Hepatocyte (in vitro differentiated cells): ENCODE data around the gene TAF4. TPM values are rescaled to one million over a fixed set of nuclear protein-coding genes. Genes with fewer than 3 reads are reported as not detected.

ENCODE experiments used
- DNase-seq: peaks from one replicate; pipeline ENCODE4 v3.0.0-alpha.2; 2016; ENCODE audit warnings: low spot score
- H2AFZ ChIP-seq: fragments of 200-600 bp; sonication (generic); 2 replicates; pipeline ENCODE4 v1.6.0; 2016; ENCODE audit warnings: antibody characterized with exemption, mild to moderate bottlenecking
- H3K27ac ChIP-seq: fragments of 200-600 bp; sonication (generic); 2 replicates; pipeline ENCODE4 v1.5.1; 2016; ENCODE audit warnings: mild to moderate bottlenecking
- H3K27me3 ChIP-seq: fragments of 200-600 bp; sonication (generic); 2 replicates; pipeline ENCODE4 v1.6.1; 2016
- H3K36me3 ChIP-seq: fragments of 200-600 bp; sonication (generic); replicated peaks from 2 replicates; pipeline ENCODE4 v1.5.1; 2016; ENCODE audit warnings: low read depth; ENCODE audit not compliant: insufficient read depth
- H3K4me1 ChIP-seq: fragments of 200-600 bp; sonication (generic); 2 replicates; pipeline ENCODE4 v1.5.1; 2016; ENCODE audit warnings: mild to moderate bottlenecking, moderate library complexity; ENCODE audit not compliant: insufficient read depth
- H3K4me2 ChIP-seq: fragments of 200-600 bp; sonication (generic); 2 replicates; pipeline ENCODE4 v1.6.0; 2016
- H3K4me3 ChIP-seq: fragments of 200-600 bp; sonication (generic); 2 replicates; pipeline ENCODE4 v1.5.1; 2016; ENCODE audit warnings: mild to moderate bottlenecking
- H3K79me2 ChIP-seq: fragments of 200-600 bp; sonication (generic); 2 replicates; pipeline ENCODE4 v1.6.0; 2017; ENCODE audit warnings: mild to moderate bottlenecking
- H3K9me2 ChIP-seq: fragments of 200-600 bp; sonication (generic); replicated peaks from 2 replicates; pipeline ENCODE4 v1.6.0; 2017; ENCODE audit warnings: mild to moderate bottlenecking; ENCODE audit not compliant: insufficient read depth
- H3K9me3 ChIP-seq: fragments of 200-600 bp; sonication (generic); 2 replicates; pipeline ENCODE4 v1.5.1; 2016; ENCODE audit warnings: low read depth, mild to moderate bottlenecking
- H4K20me1 ChIP-seq: fragments of 200-600 bp; sonication (generic); 2 replicates; pipeline ENCODE4 v1.6.0; 2016; ENCODE audit warnings: mild to moderate bottlenecking; ENCODE audit not compliant: insufficient read depth, poor library complexity, severe bottlenecking
- CTCF ChIP-seq: fragments of 200-600 bp; sonication (generic); IDR thresholded peaks from 2 replicates; pipeline ENCODE4 v1.5.1; 2016; ENCODE audit warnings: antibody characterized with exemption, mild to moderate bottlenecking; ENCODE audit not compliant: poor library complexity
- EZH2 ChIP-seq: fragments of 200-600 bp; sonication (generic); IDR thresholded peaks from 2 replicates; pipeline ENCODE4 v1.6.1; 2016; ENCODE audit warnings: antibody characterized with exemption, mild to moderate bottlenecking, borderline replicate concordance
- EZH2phosphoT487 ChIP-seq: fragments of 200-600 bp; sonication (generic); IDR thresholded peaks from one replicate; pipeline ENCODE4 v1.6.1; 2018; ENCODE audit warnings: antibody characterized with exemption, mild to moderate bottlenecking, low read depth, moderate library complexity; ENCODE audit not compliant: unreplicated experiment, severe bottlenecking
- WGBS: methylation state at CpG from one replicate; pipeline ENCODE4 v1.1.6; 2016; ENCODE audit warnings: low lambda C conversion rate; ENCODE audit errors: missing lambda C conversion rate; 5-methylcytosine and 5-hydroxymethylcytosine counted together
- polyA plus RNA-seq: library from polyadenylated mRNA; unstranded; fragments of >200 nt; fragmentation: Nextera tagmentation; extraction: Ambion mirVana; gene quantifications from 2 replicates; pipeline ENCODE4 v1.2.1, GENCODE V29; 2016
- total RNA-seq: library from RNA; depleted of rRNA; stranded (reverse); fragments of >200 nt; gene quantifications from 2 replicates; pipeline ENCODE4 v1.2.3, GENCODE V29; 2014

The TAF4 gene
- total and polyA plus RNA-seq, 2 experiments from 2014 or later, result 2.9 to 6.6 TPM

- no peaks in the 10 kb centered on the region for H3K36me3 ChIP-seq
Measured at GRCh38 chr20:61977419-61977786, 88.3 kb downstream of the TAF4 start.

GRCh38 chr20:61976644-61977418 is 88.8 kb downstream of the TAF4 start:
- Histone ChIP-seq H3K9me2 (no peaks in the 10 kb centered on the region), H3K27ac (no peak overlapping the region), H3K36me3 (no peaks in the 10 kb centered on the region), H3K79me2 (no peaks in the 10 kb centered on the region), H3K27me3 (no peaks in the 10 kb centered on the region), H3K4me3 (no peak overlapping the region), H3K4me2 (no peak overlapping the region), H2AFZ (no peak overlapping the region), H3K4me1 (no peaks in the 10 kb centered on the region), H3K9me3 (no peaks in the 10 kb centered on the region), H4K20me1 (no peaks in the 10 kb centered on the region)
- DNase-seq, result no peak
- WGBS, result 98% methylated on average over 26 of the region's 45 CpGs
- no peak for TF ChIP-seq CTCF
- no peak for TF ChIP-seq EZH2
- no peak for TF ChIP-seq EZH2phosphoT487

More at GRCh38 chr20:61977419-61977786, 88.3 kb downstream of the TAF4 start:
- Histone ChIP-seq H4K20me1 (no peaks in the 10 kb centered on the region), H3K4me1 (no peaks in the 10 kb centered on the region), H3K9me2 (no peaks in the 10 kb centered on the region), H2AFZ (no peak overlapping the region), H3K79me2 (no peaks in the 10 kb centered on the region), H3K4me3 (no peak overlapping the region), H3K27me3 (no peaks in the 10 kb centered on the region), H3K9me3 (no peaks in the 10 kb centered on the region), H3K4me2 (no peak overlapping the region), H3K27ac (no peak overlapping the region)
- TF ChIP-seq EZH2phosphoT487 (no peak), EZH2 (no peak), CTCF (no peak)
- no peak for DNase-seq
- 95% methylated on average over 10 of the region's 10 CpGs for WGBS

GRCh38 chr20:61976263-61976643 is 89.4 kb downstream of the TAF4 start:
- Histone ChIP-seq H3K9me2 (no peaks in the 10 kb centered on the region), H3K4me2 (no peak overlapping the region), H3K9me3 (no peaks in the 10 kb centered on the region), H4K20me1 (no peaks in the 10 kb centered on the region), H3K4me1 (no peaks in the 10 kb centered on the region), H3K36me3 (no peaks in the 10 kb centered on the region), H3K27me3 (no peaks in the 10 kb centered on the region), H3K4me3 (no peak overlapping the region), H3K27ac (no peak overlapping the region), H2AFZ (no peak overlapping the region), H3K79me2 (no peaks in the 10 kb centered on the region)
- 98% methylated on average over 9 of the region's 9 CpGs for WGBS
- TF ChIP-seq CTCF (no peak), EZH2phosphoT487 (no peak), EZH2 (no peak)
- no peak for DNase-seq
